Fibroblast of skin of scalp (primary cell): ENCODE data around the gene FAM120AOS.

Source experiments
- DNase-seq: peaks from one replicate; pipeline ENCODE4 v3.0.0-alpha.2; 2013

FAM120AOS gene

DNA sequence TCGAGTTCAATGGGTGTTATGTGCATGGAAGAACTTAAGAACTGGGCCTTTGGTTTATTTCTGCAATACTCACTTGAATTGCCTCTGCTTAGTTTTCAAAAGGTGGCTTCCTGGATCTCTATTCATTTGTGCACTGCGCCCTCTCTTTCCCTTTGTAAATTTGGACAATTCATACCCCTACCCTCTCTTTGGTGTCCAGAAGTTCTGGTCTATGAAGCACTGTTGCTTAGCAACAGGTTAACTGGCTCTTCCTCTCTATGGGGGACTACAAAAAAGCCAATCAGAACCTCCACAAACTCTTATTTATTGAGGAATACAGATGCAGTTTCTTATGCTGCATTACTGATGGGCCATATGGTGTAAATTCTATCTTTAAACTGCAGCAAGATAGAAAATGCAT, 15.4 kb downstream of the FAM120AOS start:
- no peak for DNase-seq

DNA sequence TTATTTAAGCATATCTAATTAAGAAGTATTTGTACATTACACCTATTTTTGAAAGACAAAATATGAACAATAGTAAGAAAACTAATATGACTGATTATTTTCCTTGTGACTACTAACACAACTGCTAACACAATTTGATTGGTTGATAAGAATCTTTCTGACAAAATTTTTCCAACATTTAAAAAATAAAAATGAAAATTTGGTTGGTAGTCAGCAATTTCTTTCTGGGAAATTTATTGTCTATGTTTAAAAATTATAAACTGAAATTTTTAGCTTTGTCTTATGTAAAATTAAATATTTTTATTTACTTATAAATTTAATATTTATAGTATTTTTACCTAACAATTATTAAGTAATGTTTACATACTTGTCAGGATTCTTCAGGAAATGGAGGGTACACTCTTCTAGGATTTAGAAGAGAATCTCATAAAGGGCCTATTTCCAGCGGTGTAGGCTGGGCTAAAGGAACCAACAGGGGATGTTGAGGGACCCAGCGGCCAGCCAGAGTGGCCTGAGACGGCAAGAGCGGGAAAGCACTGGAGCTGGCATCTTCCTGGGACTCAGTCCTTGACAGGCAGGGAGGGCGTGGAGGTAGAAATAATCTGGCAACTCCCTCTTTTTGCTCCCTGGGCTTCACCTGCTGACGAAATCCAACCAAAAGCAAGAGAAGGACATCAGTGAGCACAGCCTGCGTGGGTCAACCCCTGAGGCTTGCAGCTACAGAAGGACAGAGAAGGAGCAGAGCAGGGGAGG, 16.6 kb downstream of the FAM120AOS start:
- DNase-seq, result no peak

DNA sequence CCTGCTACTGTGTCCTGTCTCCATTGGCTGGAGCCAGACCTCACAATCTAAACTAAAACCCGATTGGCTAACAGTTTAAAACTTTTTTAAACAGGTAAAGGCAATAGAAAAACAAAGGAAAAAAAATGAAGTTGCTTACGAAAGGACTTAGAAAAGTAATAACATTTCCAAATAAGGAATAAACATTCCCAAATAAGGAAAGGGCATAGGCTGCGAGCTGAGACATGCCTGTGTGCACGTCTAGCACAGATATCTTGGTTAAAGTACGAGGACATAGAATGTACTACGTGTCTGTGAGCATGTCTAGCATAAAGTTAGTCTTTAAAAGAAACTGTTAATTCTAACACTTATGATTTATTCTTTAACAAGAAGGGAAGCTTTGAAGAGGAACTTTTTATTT, 17.2 kb downstream of the FAM120AOS start:
- DNase-seq, result no peak

DNA sequence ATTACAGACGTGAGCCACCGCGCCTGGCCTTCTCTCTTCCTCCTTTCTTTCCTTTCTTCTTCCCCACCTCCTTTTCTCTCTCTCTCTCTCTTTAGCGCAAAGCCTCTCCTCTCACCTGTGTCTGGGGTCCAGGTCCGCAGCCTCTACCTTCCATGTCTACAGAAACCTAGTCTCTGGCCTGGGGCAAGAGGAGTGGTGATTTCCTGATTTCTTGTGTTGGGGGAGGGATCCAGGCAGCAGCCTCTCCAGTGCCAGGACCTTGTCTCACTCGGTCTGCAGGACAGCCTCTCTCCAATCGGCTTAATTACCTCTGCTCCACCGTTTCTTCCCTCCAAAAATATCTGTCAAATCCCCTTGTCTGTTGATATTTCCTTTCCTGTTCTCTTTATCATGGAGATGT, 18.0 kb downstream of the FAM120AOS start:
- DNase-seq, result no peak

DNA sequence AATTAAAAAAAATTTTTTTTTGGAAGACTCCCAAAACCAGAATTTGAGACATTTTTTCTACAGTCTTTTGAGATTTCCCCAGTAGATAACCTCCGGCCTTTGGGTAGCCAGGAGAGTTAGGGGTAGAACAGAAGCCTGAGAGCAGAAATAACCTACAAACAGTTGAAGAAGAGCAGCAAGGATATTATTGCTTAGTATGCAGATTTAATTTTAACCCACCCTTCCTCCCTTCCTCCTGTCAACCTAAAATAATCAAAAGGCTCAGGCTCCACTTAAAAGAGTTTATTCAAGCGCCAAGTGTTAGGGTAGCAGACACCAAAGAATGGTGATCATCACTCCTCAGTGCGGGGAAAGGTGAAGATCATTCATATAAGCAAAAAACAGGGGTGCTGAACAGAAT, 19.3 kb downstream of the FAM120AOS start:
- DNase-seq, result no peak

DNA sequence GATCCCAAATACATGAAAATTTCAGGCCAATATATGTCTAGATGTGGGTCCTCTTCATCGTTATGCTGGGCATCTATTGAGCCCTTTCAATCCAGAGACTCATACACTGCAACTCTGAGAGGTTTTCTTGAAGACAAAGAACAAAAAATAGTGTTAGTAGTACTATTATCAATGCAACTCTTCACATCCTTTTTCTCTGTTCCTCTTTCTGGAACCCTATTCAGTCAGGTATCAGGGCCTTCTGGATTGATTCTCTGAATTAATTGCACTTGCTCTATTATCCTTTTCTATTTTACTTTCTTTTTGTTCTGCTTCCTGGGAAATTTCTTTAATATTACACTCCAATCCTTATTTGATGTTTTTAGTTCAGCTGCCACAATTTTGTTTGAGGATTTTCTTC, 20.4 kb downstream of the FAM120AOS start:
- DNase-seq, result no peak

DNA sequence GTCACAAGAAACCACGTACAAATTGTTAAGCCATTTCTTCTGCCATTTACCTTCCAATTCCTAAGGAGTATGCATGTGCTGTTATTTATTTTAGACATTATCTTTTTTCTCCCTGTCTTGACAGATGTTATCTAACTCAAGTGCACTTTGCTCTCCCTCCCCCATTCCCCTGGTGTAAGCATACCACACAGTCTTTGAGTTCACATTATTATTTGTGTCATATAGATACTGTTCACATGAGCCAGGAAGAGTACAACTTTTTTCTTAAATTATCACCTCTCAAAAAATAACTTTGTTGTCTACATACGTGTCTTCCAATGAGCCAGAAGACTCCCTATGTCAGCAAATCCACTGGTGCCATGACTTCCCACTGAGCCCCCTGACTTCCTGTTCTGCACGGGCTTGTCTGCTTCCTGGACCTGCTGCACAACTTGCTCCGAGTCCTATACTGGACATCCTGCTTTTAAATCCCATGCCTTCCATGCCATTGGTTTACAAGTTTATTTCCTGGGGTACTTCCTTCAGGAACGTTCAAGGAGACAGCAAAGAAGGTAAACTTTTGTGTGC, 21.8 kb downstream of the FAM120AOS start:
- DNase-seq, result no peak

DNA sequence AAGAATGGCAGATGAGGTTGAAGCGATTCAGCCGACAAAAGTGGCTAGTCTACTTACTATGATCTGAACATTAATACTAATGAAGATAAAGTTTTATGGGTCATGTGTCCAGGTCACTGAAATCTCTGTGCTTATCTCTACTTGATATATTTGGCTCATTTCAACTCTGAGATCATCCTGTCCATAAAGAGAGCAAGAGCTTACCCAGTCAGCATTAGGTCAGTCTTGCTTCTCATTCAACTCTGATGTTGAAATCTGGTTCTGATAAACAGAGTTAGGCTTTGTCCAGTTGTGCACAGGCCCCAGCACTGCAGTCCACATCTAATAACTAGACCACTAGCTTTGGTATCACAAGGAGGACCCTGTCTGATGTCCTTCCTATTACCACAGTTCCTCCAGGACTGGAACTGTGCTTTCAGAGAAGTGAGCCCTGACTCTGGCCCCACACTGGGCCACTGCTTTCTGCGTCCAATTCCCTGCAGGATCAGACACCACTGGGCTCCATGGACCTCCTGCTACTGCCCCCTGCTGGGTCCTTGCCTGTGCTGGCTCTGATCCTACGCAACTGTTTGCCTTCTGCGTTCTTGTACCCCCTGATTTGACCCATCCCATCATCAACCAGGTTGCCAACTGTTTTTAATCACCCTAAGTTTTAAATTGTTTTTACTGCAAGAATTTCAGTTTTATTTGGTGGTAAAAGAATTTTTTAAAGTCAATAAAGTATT, 25.6 kb downstream of the FAM120AOS start:
- DNase-seq, result no peak

DNA sequence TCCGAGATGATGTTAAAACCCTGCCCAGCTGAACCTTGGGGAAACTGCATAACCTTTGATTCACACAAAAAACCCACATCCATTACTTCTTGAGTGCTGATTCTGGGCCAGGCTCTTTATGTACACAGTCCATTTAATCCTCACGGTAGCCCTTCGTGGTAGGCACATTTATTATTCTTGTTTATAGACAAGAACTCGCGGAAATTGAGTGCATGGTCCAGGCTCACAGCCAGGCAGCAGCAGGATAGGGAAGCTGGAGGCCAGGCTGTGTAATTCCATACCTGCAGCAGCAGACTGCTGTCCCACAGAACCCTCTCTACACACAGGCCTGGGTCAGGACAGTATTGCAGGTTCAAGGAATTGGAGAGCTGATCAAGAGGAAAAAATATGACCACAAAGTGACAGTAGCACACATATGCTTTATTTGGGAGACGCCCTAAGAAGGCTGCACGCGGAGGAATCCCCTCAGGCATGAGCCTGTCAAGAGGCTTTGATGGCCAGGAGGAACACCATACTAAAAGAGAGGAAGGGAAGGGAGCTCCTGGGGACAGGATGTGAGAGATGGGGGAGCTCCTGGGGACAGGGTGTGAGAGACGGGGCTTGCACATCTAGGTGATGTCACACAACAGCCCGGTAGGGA, 30.3 kb downstream of the FAM120AOS start:
- no peak for DNase-seq

DNA sequence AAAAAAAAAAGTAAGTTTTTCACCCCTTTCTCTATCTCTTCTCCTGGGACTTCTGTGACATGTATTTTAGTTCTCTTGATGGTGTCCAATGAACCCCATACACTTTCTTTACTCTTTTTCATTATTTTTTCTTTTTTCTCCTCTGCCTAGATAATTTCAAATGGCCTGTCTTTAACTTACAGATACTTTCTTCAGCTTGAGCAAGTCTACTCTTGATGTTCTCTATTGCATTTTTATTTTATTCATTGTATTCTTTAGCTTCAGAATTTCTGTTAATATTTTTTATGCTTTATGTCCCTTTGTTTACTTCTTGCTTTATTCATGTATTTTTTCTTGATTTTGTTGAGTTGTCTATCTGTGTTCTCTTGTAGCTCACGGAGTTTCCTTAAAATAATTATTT, 34.4 kb downstream of the FAM120AOS start:
- DNase-seq, result no peak

DNA sequence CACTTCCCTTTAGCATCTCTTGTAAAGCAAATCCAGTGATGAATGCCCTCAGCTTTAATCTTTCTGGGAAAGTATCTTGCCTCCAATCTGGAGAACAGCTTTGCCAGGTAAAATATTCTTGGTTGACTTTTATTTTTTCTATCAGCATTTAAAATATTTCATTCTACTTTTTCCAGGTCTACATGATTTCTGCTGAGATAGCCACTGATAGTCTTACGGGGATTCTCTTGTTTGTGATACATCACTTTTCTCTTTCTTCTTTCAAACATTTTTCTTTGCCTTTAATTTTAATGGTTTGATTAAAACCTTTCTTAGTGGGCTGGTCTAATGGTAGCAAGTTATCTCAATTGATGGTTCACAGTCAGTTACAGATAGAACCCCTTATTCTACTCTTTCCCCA, 35.8 kb downstream of the FAM120AOS start:
- DNase-seq, result no peak

DNA sequence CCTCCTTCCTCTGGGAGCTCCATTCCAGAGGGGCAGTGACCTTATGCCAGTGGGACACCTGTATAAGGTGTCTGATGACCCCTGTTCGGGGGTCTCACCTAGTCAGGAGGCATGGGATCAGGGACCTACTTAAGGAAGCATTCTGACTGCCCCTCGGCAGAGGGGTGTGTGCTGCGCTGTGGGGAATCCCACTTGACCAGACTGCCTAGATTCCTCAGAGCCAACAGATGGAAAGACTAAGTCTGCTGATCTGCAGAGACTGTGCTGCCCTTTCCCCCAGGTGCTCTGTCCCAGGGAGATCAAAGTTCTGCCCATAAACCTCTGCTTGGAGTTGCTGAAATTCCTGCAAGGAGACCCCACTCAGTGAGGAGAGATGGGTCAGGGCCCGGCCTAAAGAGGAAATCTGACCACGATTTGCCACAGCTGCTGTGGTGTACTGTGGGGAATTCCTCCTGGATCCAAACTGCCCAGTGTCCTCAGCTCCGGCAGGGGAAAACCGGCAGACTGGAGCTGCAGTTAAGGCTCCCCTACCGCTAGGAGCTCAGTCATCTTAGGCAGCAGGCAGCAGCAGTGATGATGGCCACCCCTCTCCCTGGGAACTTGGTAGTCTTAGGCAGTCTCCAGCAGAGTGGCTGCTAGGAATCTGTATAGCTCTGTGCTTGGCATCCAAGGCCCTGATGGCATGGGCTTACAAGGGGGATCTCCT, 36.7 kb downstream of the FAM120AOS start:
- no peak for DNase-seq

DNA sequence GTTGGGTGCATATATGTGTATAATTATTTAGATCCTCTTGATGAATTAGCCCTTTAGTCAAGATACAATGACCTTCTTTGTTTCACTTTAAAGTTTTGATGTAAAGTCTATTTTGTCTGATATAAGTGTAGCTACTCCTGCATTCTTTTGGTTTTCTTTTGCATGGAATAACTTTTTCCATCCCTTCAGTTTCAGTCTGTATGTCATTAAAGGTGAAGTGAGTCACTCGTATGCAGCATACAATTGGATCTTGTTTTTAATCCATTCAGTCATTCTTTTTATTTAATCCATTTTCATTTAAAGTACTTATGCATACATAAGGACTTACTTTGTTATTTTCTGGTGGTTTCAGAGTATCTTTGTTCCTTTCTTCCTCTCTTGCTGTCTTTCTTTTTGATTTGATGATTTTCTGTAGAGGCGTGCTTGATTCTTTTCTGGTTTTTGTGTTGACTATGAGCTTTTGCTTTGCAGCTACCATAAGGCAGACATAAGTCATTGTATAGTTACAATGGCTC, 38.1 kb downstream of the FAM120AOS start:
- no peak for DNase-seq

DNA sequence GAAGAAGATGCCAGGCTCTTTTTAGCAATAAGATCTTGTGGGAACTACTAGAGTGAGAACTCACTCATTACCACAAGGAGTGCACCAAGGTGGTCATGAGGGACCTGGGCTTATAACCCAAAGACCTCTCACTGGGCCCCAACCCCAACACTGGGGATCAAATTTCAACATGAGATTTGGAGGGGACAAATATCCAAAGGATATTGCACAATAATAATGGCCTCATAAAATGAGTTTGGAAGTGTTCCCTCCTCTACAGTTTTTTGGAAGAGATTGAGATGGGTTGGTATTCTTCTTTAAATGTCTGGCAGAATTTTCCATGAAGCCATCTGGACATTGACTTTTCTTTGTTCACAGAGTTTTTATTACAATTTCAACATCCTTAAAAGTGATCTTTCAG, 39.9 kb downstream of the FAM120AOS start:
- DNase-seq, result no peak

DNA sequence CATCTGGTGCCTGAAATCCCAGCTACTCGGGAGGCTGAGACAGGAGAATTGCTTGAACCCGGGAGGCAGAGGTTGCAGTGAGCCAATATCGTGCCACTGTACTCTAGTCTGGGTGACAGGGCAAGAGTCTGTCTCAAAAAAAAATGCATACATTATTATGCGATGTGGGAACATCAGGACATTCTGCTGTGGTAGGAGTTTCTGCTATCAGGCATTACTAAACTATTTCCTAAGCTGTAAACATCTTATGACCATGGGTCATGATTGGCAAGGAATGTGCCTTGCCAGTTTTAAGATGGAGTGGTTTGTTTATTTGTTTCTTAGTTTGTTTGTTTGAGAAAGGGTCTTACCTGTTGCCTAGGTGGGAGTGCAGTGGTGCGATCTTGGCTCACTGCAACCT, 47.0 kb downstream of the FAM120AOS start:
- DNase-seq, result no peak

DNA sequence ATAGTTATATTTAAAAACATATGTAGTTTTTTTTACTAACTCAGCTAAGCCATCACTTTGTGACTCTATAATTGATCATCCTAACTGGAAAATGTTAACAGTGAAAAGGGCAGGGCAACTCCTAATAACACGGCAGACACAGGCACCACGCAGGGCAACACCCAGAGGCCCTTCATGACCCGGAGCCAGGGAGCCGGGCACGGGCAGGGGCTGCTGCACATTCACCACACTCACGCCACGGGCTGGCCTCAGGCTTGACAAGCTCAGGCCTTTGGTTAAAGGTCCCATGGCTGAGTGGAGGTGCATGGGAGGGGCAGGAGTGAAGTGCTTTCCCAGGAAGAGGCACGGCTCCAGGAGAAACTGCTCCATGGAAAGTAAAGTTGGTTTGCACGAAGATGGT, 54.9 kb downstream of the FAM120AOS start:
- no peak for DNase-seq

DNA sequence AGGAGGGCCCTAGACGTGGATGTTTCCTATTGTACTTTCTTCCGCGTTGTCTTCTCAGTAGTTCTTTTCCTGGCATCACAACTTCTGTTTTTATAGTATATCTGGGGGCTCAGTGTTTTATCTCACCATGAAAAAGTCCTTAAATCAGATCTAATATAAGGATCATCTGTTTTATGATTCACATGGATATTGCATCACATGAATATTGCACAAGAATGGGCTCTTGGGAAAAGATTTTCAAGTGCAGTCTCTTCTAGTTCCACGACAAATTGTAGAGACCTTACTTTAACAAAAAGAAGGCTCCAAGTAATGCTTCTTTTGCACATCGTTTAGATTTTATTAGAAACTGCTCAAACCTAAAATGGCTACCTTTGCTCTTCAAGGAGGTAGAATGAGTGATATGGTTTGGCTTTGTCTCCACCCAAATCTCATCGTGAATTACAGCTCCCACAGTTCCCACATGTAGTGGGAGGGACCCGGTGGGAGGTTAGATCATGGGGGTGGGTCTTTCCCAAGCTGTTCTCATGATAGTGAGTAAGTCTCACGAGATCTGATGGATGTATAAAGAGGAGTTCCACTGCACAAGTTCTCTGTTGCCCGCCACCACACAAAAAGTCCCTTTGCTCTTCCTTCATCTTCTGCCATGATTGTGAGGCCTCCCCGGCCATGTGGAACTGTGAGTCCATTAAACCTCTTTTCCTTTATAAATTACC, 55.6 kb downstream of the FAM120AOS start:
- DNase-seq, result no peak
